Endothelial cell of umbilical vein (primary cell): ENCODE results near the gene FILIP1L. TPM values are rescaled to one million over a fixed set of nuclear protein-coding genes. Genes with fewer than 3 reads are reported as not detected.

Experiments used
- BruUV-seq: library from RNA; stranded (reverse); fragments of 400-500 nt; replicated peaks from 2 replicates; lab custom pipeline; 2021; lab: Mats Ljungman, UMichigan
- CTCF ChIA-PET: fragments of 300-600, 350-600 bp; sonication (Branson Sonifier 250); formaldehyde crosslinking; loops from one replicate; lab custom pipeline; 2021; ENCODE audit warnings: antibody characterized with exemption, inconsistent platforms; lab: Charles Lee
- POLR2A ChIA-PET: fragments of 300-600, 350-600 bp; sonication (Branson Sonifier 250); formaldehyde crosslinking; loops from one replicate; lab custom pipeline; 2021; ENCODE audit warnings: antibody characterized with exemption, inconsistent platforms; lab: Charles Lee
- DNase-seq: peaks from one replicate; pipeline ENCODE4 v3.0.0-alpha.2; 2011; ENCODE audit warnings: low read depth, low spot score
- FAIRE-seq: peaks from 2 replicates; lab custom pipeline; 2011; peaks lifted over from hg19 to GRCh38; lab: Jason Lieb, UNC
- H2AFZ ChIP-seq: 2 replicates; pipeline ENCODE4 v1.6.0; 2012; ENCODE audit warnings: low read depth, low read length, control low read depth, inconsistent platforms
- H3K27ac ChIP-seq: 2 replicates; pipeline ENCODE4 v1.5.1; 2011; ENCODE audit warnings: low read depth, mild to moderate bottlenecking, control low read depth, low read length, moderate library complexity; ENCODE audit not compliant: insufficient read depth
- H3K27me3 ChIP-seq, 2 experiments: 2 replicates each; pipeline versions ENCODE4 v1.6.0 to v1.6.1; 2011; ENCODE audit warnings: low read length in 2 of 2, mixed read lengths in 1 of 2; ENCODE audit not compliant: control insufficient read depth in 2 of 2, insufficient read depth in 2 of 2
- H3K36me3 ChIP-seq, 2 experiments: 2 replicates in 1 of 2; 3 replicates in 1 of 2; pipeline ENCODE4 v1.5.1; 2011; ENCODE audit warnings: low read length in 2 of 2, mild to moderate bottlenecking in 1 of 2, moderate library complexity in 1 of 2; ENCODE audit not compliant: control insufficient read depth in 2 of 2, insufficient read depth in 2 of 2; ENCODE audit errors: extremely low read depth in 1 of 2
- H3K4me1 ChIP-seq: 3 replicates; pipeline ENCODE4 v1.5.1; 2011; ENCODE audit warnings: mild to moderate bottlenecking, low read length; ENCODE audit not compliant: control insufficient read depth, insufficient read depth; ENCODE audit errors: extremely low read depth
- H3K4me2 ChIP-seq: 2 replicates; pipeline ENCODE4 v1.6.1; 2011; ENCODE audit warnings: low read length, control low read depth, mixed read lengths; ENCODE audit not compliant: insufficient read depth
- H3K4me3 ChIP-seq, 3 experiments: fragments of 200-600 bp in 1 of 3; sonication (generic), shearing (Covaris generic) in 1 of 3; replicated peaks in 1 of 3; 2 replicates each; pipeline ENCODE4 v1.5.1; 2011 to 2016; ENCODE audit warnings: control low read depth in 3 of 3, low read length in 3 of 3, mild to moderate bottlenecking in 2 of 3, inconsistent platforms in 1 of 3, low read depth in 1 of 3, moderate library complexity in 1 of 3; ENCODE audit not compliant: insufficient read depth in 1 of 3
- H3K79me2 ChIP-seq: 2 replicates; pipeline ENCODE4 v1.6.0; 2012; ENCODE audit warnings: low read length, inconsistent platforms; ENCODE audit not compliant: control insufficient read depth, insufficient read depth
- H3K9ac ChIP-seq: replicated peaks from 2 replicates; pipeline ENCODE3; 2011; ENCODE audit warnings: low read length, control low read depth; ENCODE audit not compliant: insufficient read depth; ENCODE audit errors: extremely low read depth
- H3K9me1 ChIP-seq: replicated peaks from 3 replicates; pipeline ENCODE4 v1.6.0; 2011; ENCODE audit warnings: mild to moderate bottlenecking, low read length; ENCODE audit not compliant: control insufficient read depth, insufficient read depth; ENCODE audit errors: extremely low read depth
- H3K9me3 ChIP-seq: replicated peaks from 2 replicates; pipeline ENCODE4 v1.5.1; 2012; ENCODE audit warnings: low read length, inconsistent platforms; ENCODE audit not compliant: control insufficient read depth, insufficient read depth
- H4K20me1 ChIP-seq: replicated peaks from 2 replicates; pipeline ENCODE3; 2011; ENCODE audit warnings: mild to moderate bottlenecking, low read length; ENCODE audit not compliant: control insufficient read depth, insufficient read depth; ENCODE audit errors: extremely low read depth
- CTCF ChIP-seq, 2 donors: IDR thresholded peaks; 1 replicate in 1 of 2; 2 replicates in 1 of 2; pipeline ENCODE4 v1.5.1; 2011; ENCODE audit warnings: low read length in 2 of 2, mild to moderate bottlenecking in 2 of 2, moderate library complexity in 2 of 2, control low read depth in 1 of 2, inconsistent platforms in 1 of 2, low read depth in 1 of 2; ENCODE audit not compliant: insufficient read depth in 1 of 2; ENCODE audit errors: extremely low read depth in 1 of 2
- EZH2 ChIP-seq: IDR thresholded peaks from 2 replicates; pipeline ENCODE4 v1.6.1; 2012; ENCODE audit warnings: borderline replicate concordance, low read depth, mild to moderate bottlenecking, moderate library complexity, low read length, inconsistent platforms; ENCODE audit not compliant: severe bottlenecking
- FOS ChIP-seq: IDR thresholded peaks from 2 replicates; pipeline ENCODE4 v1.6.1; 2011; ENCODE audit warnings: mild to moderate bottlenecking, low read length, moderate library complexity, borderline replicate concordance; ENCODE audit not compliant: insufficient read depth
- GATA2 ChIP-seq: IDR thresholded peaks from 2 replicates; pipeline ENCODE4 v1.7.0; 2011; ENCODE audit warnings: low read depth, mild to moderate bottlenecking, moderate library complexity, mixed read lengths, low read length; ENCODE audit not compliant: insufficient read length, insufficient read depth
- JUN ChIP-seq: IDR thresholded peaks from 2 replicates; pipeline ENCODE4 v1.6.1; 2011; ENCODE audit warnings: borderline replicate concordance, low read depth; ENCODE audit not compliant: insufficient read length, insufficient read depth
- MAX ChIP-seq: IDR thresholded peaks from 2 replicates; pipeline ENCODE4 v1.6.1; 2011; ENCODE audit not compliant: insufficient read depth, insufficient read length
- MYC ChIP-seq: IDR thresholded peaks from one replicate; pipeline ENCODE4 v1.6.1; 2011; ENCODE audit warnings: mild to moderate bottlenecking, low read depth, low read length
- POLR2A ChIP-seq: IDR thresholded peaks from 2 replicates; pipeline ENCODE4 v1.6.1; 2012; ENCODE audit warnings: low read depth, mild to moderate bottlenecking, control low read depth, low read length
- POLR2AphosphoS5 ChIP-seq: IDR thresholded peaks from 2 replicates; pipeline ENCODE4 v1.6.1; 2012; ENCODE audit warnings: low read depth, mild to moderate bottlenecking, control low read depth, low read length, moderate library complexity; ENCODE audit not compliant: insufficient read depth
- dilution Hi-C: fragments of 300-500 bp; cut with MboI; formaldehyde crosslinking; loops from one replicate; pipeline ENCODE4 v1.15.0; 2019; ENCODE audit warnings: low sequenced_read_pairs; ENCODE audit not compliant: extremely low pct_ligation_motif_present
- intact Hi-C: fragments of 100-400 bp; cut with micrococcal nuclease; formaldehyde crosslinking; loops from one replicate; pipeline ENCODE4 v1.10.0; 2022
- polyA plus RNA-seq, 4 experiments: library from polyadenylated mRNA; depleted of rRNA in 3 of 4; stranded (reverse) in 3 of 4; unstranded in 1 of 4; fragments of >200 nt; gene quantifications; 2 replicates each; pipeline versions ENCODE4 v1.2.1 to v1.2.3, GENCODE V29; 2011 to 2012; ENCODE audit warnings: missing spikeins in 1 of 4
- total RNA-seq: library from RNA; stranded (reverse); gene quantifications from 2 replicates; pipeline ENCODE4 v1.2.3, GENCODE V29; 2021

FILIP1L gene
- total and polyA plus RNA-seq, 2 donors (not counting 3 experiments of a cell fraction or from before 2014, with no cell fraction given), result 26.0 to 29.9 TPM

GRCh38 chr3:99999536-99999935 lies 114.8 kb downstream of the FILIP1L start:
- Histone ChIP-seq H3K9me3 (no peaks in the 10 kb centered on the region), H3K27me3 (no peaks in the 10 kb centered on the region), H3K4me1 (peaks cover 16% of the 10 kb centered on the region), H3K9ac (no peak overlapping the region), H2AFZ (no peak overlapping the region), H3K36me3 (no peaks in the 10 kb centered on the region), H3K4me2 (no peak overlapping the region), H3K27ac (no peak overlapping the region), H3K9me1 (no peaks in the 10 kb centered on the region), H3K79me2 (no peaks in the 10 kb centered on the region), H3K4me3 (no peak overlapping the region), H4K20me1 (no peaks in the 10 kb centered on the region)
- ChIA-PET CTCF (no interaction called here), POLR2A (no interaction called here)
- DNase-seq (no peak), FAIRE-seq (no peak)
- intact Hi-C loops (no loop called here), dilution Hi-C loops (no loop called here)
- TF ChIP-seq POLR2A (no peak), JUN (no peak), EZH2 (no peak), GATA2 (no peak), POLR2AphosphoS5 (no peak), FOS (no peak), MYC (no peak), MAX (no peak), CTCF (IDR thresholded peaks at IDR 0.05; ENCODE audit: extremely low read depth in 1 of 2, insufficient read depth in 1 of 2, low read depth in 1 of 2, low read length in 2 of 2) (no peak)
- BruUV-seq, result no TSS peak
